IMR-90 (cell line): ENCODE measurements around the gene CENPA. TPM values are rescaled to one million over a fixed set of nuclear protein-coding genes. Genes with fewer than 3 reads are reported as not detected.
A peak's percentile ranks its signal among the peaks of the same experiment; 100 is the strongest.

Experiments used
- ATAC-seq: fragments of 200-7000 bp; cut with Tn5 transposase; 2 replicates; pipeline ENCODE4 v1.9.1; 2020; ENCODE audit warnings: low read depth, mild to moderate bottlenecking, moderate library complexity
- Bru-seq: library from RNA; stranded (reverse); fragments of 400-500 nt; gene quantifications from one replicate; lab custom pipeline; 2021; lab: Mats Ljungman, UMichigan
- BruChase-seq, 2 experiments: library from RNA; stranded (reverse); fragments of 400-500 nt; gene quantifications; one replicate each; lab custom pipeline; 2021; lab: Mats Ljungman, UMichigan
- BruUV-seq: library from RNA; stranded (reverse); fragments of 400-500 nt; replicated peaks from 2 replicates; lab custom pipeline; 2021; lab: Mats Ljungman, UMichigan
- CTCF ChIA-PET: fragments of 300-600 bp; formaldehyde crosslinking; extraction: SDS; loops from one replicate; lab custom pipeline; 2021; ENCODE audit warnings: antibody characterized with exemption; lab: Yijun Ruan, JAX
- POLR2A ChIA-PET: fragments of 300-600 bp; sonication (Branson Sonifier 250); formaldehyde crosslinking; loops from one replicate; lab custom pipeline; 2022; ENCODE audit warnings: antibody characterized with exemption; ENCODE audit not compliant: unreplicated experiment; lab: Charles Lee
- DNase-seq: peaks from one replicate; pipeline ENCODE4 v3.0.0; 2013
- H2AFZ ChIP-seq: replicated peaks from 2 replicates; pipeline ENCODE3; 2013; ENCODE audit warnings: low read length, mild to moderate bottlenecking; ENCODE audit not compliant: poor library complexity
- H2AK5ac ChIP-seq: 2 replicates; pipeline ENCODE4 v1.6.1; 2013; ENCODE audit warnings: low read depth, low read length, inconsistent platforms
- H2AK9ac ChIP-seq: replicated peaks from 2 replicates; pipeline ENCODE3; 2013; ENCODE audit warnings: mild to moderate bottlenecking, low read depth, low read length, moderate library complexity; ENCODE audit not compliant: poor library complexity
- H2BK120ac ChIP-seq: 2 replicates; pipeline ENCODE4 v1.6.1; 2013; ENCODE audit warnings: low read depth, low read length, inconsistent platforms
- H2BK15ac ChIP-seq: 3 replicates; pipeline ENCODE4 v1.6.1; 2013; ENCODE audit warnings: low read depth, low read length, inconsistent platforms
- H2BK20ac ChIP-seq: 2 replicates; pipeline ENCODE4 v1.6.1; 2013; ENCODE audit warnings: low read depth, mild to moderate bottlenecking, inconsistent platforms, low read length, moderate library complexity
- H2BK5ac ChIP-seq: 2 replicates; pipeline ENCODE4 v1.6.1; 2013; ENCODE audit warnings: mild to moderate bottlenecking, low read depth, low read length, inconsistent platforms; ENCODE audit not compliant: poor library complexity, severe bottlenecking
- H3K14ac ChIP-seq: replicated peaks from 2 replicates; pipeline ENCODE4 v1.6.1; 2013; ENCODE audit warnings: low read depth, low read length, inconsistent platforms
- H3K18ac ChIP-seq: 2 replicates; pipeline ENCODE4 v1.6.1; 2013; ENCODE audit warnings: low read depth, low read length, control low read depth
- H3K23ac ChIP-seq: 2 replicates; pipeline ENCODE4 v1.6.1; 2013; ENCODE audit warnings: low read depth, low read length, inconsistent platforms
- H3K27ac ChIP-seq: 2 replicates; pipeline ENCODE4 v1.5.1; 2013; ENCODE audit warnings: mild to moderate bottlenecking, control low read depth, low read length; ENCODE audit not compliant: insufficient read depth
- H3K27me3 ChIP-seq: 2 replicates; pipeline ENCODE4 v1.6.1; 2013; ENCODE audit warnings: low read length; ENCODE audit not compliant: control insufficient read depth, insufficient read depth
- H3K36me3 ChIP-seq: 2 replicates; pipeline ENCODE4 v1.6.1; 2013; ENCODE audit warnings: low read length, mixed read lengths; ENCODE audit not compliant: control insufficient read depth, insufficient read depth
- H3K4ac ChIP-seq: 2 replicates; pipeline ENCODE4 v1.6.1; 2013; ENCODE audit warnings: low read depth, low read length, inconsistent platforms
- H3K4me1 ChIP-seq: 2 replicates; pipeline ENCODE4 v1.6.1; 2013; ENCODE audit warnings: low read length, mixed read lengths; ENCODE audit not compliant: control insufficient read depth, insufficient read depth
- H3K4me2 ChIP-seq: 2 replicates; pipeline ENCODE4 v1.6.1; 2013; ENCODE audit warnings: low read depth, mild to moderate bottlenecking, control low read depth, low read length, moderate library complexity
- H3K4me3 ChIP-seq: 2 replicates; pipeline ENCODE4 v1.5.1; 2013; ENCODE audit warnings: low read depth, mild to moderate bottlenecking, control low read depth, low read length, moderate library complexity; ENCODE audit not compliant: insufficient read depth
- H3K56ac ChIP-seq: 2 replicates; pipeline ENCODE4 v1.6.1; 2013; ENCODE audit warnings: low read length, inconsistent platforms; ENCODE audit not compliant: insufficient read depth; ENCODE audit errors: extremely low read depth
- H3K79me1 ChIP-seq, 2 experiments: 2 replicates each; pipeline ENCODE4 v1.6.1; 2013; ENCODE audit warnings: low read length in 2 of 2, inconsistent platforms in 1 of 2, low read depth in 1 of 2
- H3K9ac ChIP-seq: 2 replicates; pipeline ENCODE4 v1.6.1; 2013; ENCODE audit warnings: low read depth, low read length, control low read depth
- H3K9me1 ChIP-seq: 2 replicates; pipeline ENCODE4 v1.6.1; 2013; ENCODE audit warnings: low read length, inconsistent platforms; ENCODE audit not compliant: insufficient read depth
- H3K9me3 ChIP-seq: 2 replicates; pipeline ENCODE4 v1.6.1; 2013; ENCODE audit warnings: low read length; ENCODE audit not compliant: control insufficient read depth, insufficient read depth
- H4K20me1 ChIP-seq: 2 replicates; pipeline ENCODE4 v1.6.1; 2013; ENCODE audit warnings: low read length, inconsistent platforms; ENCODE audit not compliant: insufficient read depth
- H4K5ac ChIP-seq: 2 replicates; pipeline ENCODE4 v1.6.1; 2013; ENCODE audit warnings: mild to moderate bottlenecking, low read depth, low read length, control low read depth
- H4K8ac ChIP-seq, 2 experiments: 2 replicates each; pipeline ENCODE4 v1.6.1; 2013; ENCODE audit warnings: low read depth in 2 of 2, low read length in 2 of 2, control low read depth in 1 of 2, inconsistent platforms in 1 of 2
- H4K91ac ChIP-seq: 2 replicates; pipeline ENCODE4 v1.6.1; 2013; ENCODE audit warnings: low read depth, low read length, inconsistent platforms; ENCODE audit not compliant: insufficient read depth
- CHD1 ChIP-seq: IDR thresholded peaks from 2 replicates; pipeline ENCODE4 v1.6.1; 2012; ENCODE audit warnings: low read depth, low read length, improper control_type of control experiment
- FOS ChIP-seq: fragments of 150-350 bp; IDR thresholded peaks from 2 replicates; pipeline ENCODE4 v1.6.1; 2016; ENCODE audit warnings: low read depth, low read length
- MAFK ChIP-seq: IDR thresholded peaks from 2 replicates; pipeline ENCODE4 v1.6.1; 2012; ENCODE audit warnings: low read depth, low read length, improper control_type of control experiment
- NFE2L2 ChIP-seq: fragments of 150-350 bp; IDR thresholded peaks from 2 replicates; pipeline ENCODE4 v1.6.1; 2016; ENCODE audit warnings: low read depth, mild to moderate bottlenecking, low read length
- RAD21 ChIP-seq: IDR thresholded peaks from 2 replicates; pipeline ENCODE4 v1.6.1; 2012; ENCODE audit warnings: low read length, improper control_type of control experiment
- RCOR1 ChIP-seq: IDR thresholded peaks from 2 replicates; pipeline ENCODE4 v1.6.1; 2012; ENCODE audit warnings: mild to moderate bottlenecking, low read length, improper control_type of control experiment; ENCODE audit not compliant: insufficient replicate concordance
- RFX5 ChIP-seq: IDR thresholded peaks from 2 replicates; pipeline ENCODE4 v1.8.0; 2012; ENCODE audit warnings: low read depth, mild to moderate bottlenecking, low read length, moderate library complexity
- SMC3 ChIP-seq: fragments of 150-350 bp; IDR thresholded peaks from 2 replicates; pipeline ENCODE4 v1.6.1; 2016; ENCODE audit warnings: low read depth, mild to moderate bottlenecking, antibody characterized with exemption, low read length, moderate library complexity
- WGBS, 2 experiments: methylation state at CpG; one replicate each; pipeline versions ENCODE4 v1.1.5 to v1.1.7; 2013; ENCODE audit warnings: missing lambda C conversion rate in 2 of 2; ENCODE audit not compliant: insufficient read length in 1 of 2; ENCODE audit errors: extremely low coverage in 2 of 2; 5-methylcytosine and 5-hydroxymethylcytosine counted together
- dilution Hi-C: fragments of 300-500 bp; cut with HindIII; formaldehyde crosslinking; loops from one replicate; pipeline ENCODE4 v1.14.3; 2018; ENCODE audit warnings: low sequenced_read_pairs; ENCODE audit not compliant: unreplicated experiment
- in situ Hi-C: fragments of 300-500 bp; cut with MboI; formaldehyde crosslinking; loops from 3 replicates; pipeline ENCODE4 v1.14.3; 2019; ENCODE audit warnings: low sequenced_read_pairs, inconsistent platforms, mixed read lengths
- intact Hi-C: fragments of 100-400 bp; cut with micrococcal nuclease; formaldehyde crosslinking; loops from 2 replicates; pipeline ENCODE4 v1.10.0; 2022
- long read RNA-seq: library from polyadenylated mRNA; unstranded; transcript quantifications from one replicate; pipeline ENCODE4 v2.0.0, GENCODE V29; 2021; ENCODE audit not compliant: unreplicated experiment
- polyA plus RNA-seq, 3 experiments: library from polyadenylated mRNA; depleted of rRNA; stranded (reverse); fragments of >200 nt; gene quantifications; 2 replicates each; pipeline ENCODE4 v1.2.3, GENCODE V29; 2012; ENCODE audit warnings: low replicate concordance in 1 of 3
- total RNA-seq: library from RNA; depleted of rRNA; stranded (reverse); fragments of >200 nt; gene quantifications from 2 replicates; pipeline ENCODE4 v1.2.3, GENCODE V29; 2012; rRNA removed
- TF ChIP-seq, protein P1 (sequence below): fragments of 150-350 bp; IDR thresholded peaks from 2 replicates; pipeline ENCODE4 v1.6.1; 2016; ENCODE audit warnings: low read depth, mild to moderate bottlenecking, low read length, moderate library complexity, borderline replicate concordance
- TF ChIP-seq, protein P2 (sequence below): fragments of 150-350 bp; IDR thresholded peaks from 2 replicates; pipeline ENCODE4 v1.6.1; 2017; ENCODE audit warnings: mild to moderate bottlenecking, antibody characterized with exemption, low read length, low read depth
- TF ChIP-seq, protein P3 (sequence below): conservative IDR thresholded peaks from 2 replicates; pipeline ENCODE4 v1.5.1; 2012; ENCODE audit warnings: mild to moderate bottlenecking, low read depth, low read length, improper control_type of control experiment

CENPA gene
- total RNA-seq (7.7 and 10.0 TPM in 2 replicates), polyA plus RNA-seq (2012; rRNA removed) (11.9 and 14.9 TPM in 2 replicates), Bru-seq, nascent RNA (percentile 53 among the genes with signal in this experiment), BruChase-seq, experiment 1, labeled RNA remaining after a 6-hour chase (percentile 49 among the genes with signal in this experiment), BruChase-seq, experiment 2, labeled RNA remaining after a 2-hour chase (percentile 46 among the genes with signal in this experiment)
- 5.7 and 6.3 TPM in 2 replicates for polyA plus RNA-seq (2012; cell fraction: cytosol; rRNA removed)
- polyA plus RNA-seq (2012; cell fraction: nucleus; rRNA removed; ENCODE audit: low replicate concordance), result 4.0 and 4.9 TPM in 2 replicates
- long read RNA-seq, partial matches to known transcripts, result 2 of 13 reads
- long read RNA-seq, other reads (novel, unspliced or antisense), result 7 of 13 reads

DNA sequence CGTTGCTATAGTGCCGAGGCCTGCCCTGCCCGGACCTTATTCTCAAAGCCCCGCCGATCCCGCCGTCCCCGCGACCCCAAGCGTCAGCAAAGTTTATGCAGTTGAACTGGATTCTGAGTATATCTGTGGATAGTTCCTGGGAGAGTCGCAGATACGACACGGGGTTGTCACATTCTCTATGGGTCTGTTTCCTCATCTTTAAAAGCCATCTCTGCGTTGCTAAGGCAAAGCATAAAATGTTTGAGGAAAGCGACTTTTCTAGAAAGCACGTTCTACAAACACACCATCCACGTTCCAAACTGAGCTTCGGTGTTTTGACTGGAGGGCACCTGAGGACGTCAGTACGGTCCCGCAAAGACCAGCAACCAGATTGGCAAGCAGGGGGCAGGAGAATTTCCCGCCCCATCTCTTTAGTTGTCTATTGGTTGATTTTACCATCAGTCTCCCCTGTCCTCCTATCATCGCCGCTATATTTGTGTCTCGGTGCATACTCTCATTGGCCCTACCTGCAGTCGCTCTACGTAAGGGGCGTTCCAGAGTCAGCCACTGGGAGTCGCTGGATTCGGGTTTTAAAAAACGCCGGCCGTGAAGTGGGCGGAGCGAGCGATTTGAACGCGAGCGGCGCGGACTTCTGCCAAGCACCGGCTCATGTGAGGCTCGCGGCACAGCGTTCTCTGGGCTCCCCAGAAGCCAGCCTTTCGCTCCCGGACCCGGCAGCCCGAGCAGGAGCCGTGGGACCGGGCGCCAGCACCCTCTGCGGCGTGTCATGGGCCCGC, at the start of gene CENPA:
CENPA (plus strand) TSS at position 626 of the 776 bp plus-strand sequence; CDS start at position 767, 141 bp downstream.
- Histone ChIP-seq H3K9ac (peak within 1 kb of the TSS; percentile 82), H3K14ac (peak within 1 kb of the TSS; percentile 39; the same call in 1 of the 2 replicates), H3K4me2 (peak within 1 kb of the TSS; percentile 90), H3K36me3 (peaks cover 6% of the 10 kb centered on the region), H3K9me1 (no peaks in the 10 kb centered on the region), H4K5ac (peak within 1 kb of the TSS; percentile 10), H3K4me1 (0 out of 2 replicates have a peak, but pooled peaks cover 2% of the 10 kb centered on the region), H4K20me1 (no peaks in the 10 kb centered on the region; the same call in 1 of the 2 replicates), H2BK20ac (no peak within 1 kb of the TSS), H3K27me3 (no peaks in the 10 kb centered on the region), H3K9me3 (no peaks in the 10 kb centered on the region), H2AK5ac (peak within 1 kb of the TSS; percentile 71), H3K56ac (peak within 1 kb of the TSS; percentile 59; the same call in 1 of the 2 replicates), H2BK15ac (no peak within 1 kb of the TSS), H3K79me1 (peaks cover 22 to 32% of the 10 kb centered on the region in 2 experiments), H2BK5ac (peak within 1 kb of the TSS; percentile 41), H3K27ac (peak within 1 kb of the TSS; percentile 59; the same call in 1 of the 2 replicates), H3K18ac (no peak within 1 kb of the TSS), H4K8ac (peak within 1 kb of the TSS; percentile 59 to 78; a peak in 3 of 4 replicates), H4K91ac (peak within 1 kb of the TSS; percentile 63), H2AK9ac (peak within 1 kb of the TSS; percentile 78), H2BK120ac (no peak within 1 kb of the TSS), H3K4me3 (peak within 1 kb of the TSS; percentile 51), H3K23ac (peak within 1 kb of the TSS; percentile 81), H2AFZ (peak within 1 kb of the TSS; percentile 87), H3K4ac (peak within 1 kb of the TSS; percentile 56)
- ChIA-PET CTCF (no interaction called here), POLR2A (no interaction called here)
- WGBS, 2 experiments, result 0% methylated on average over 25 of the region's 55 CpGs; no CpG with 5 or more reads in 1 of the 2 experiments
- in situ Hi-C loops (no loop called here), intact Hi-C loops (no loop called here), dilution Hi-C loops (no loop called here)
- ATAC-seq (peak; percentile 98), DNase-seq (peak; percentile 100)
- no TSS peak for BruUV-seq
- TF ChIP-seq, protein P1, sequence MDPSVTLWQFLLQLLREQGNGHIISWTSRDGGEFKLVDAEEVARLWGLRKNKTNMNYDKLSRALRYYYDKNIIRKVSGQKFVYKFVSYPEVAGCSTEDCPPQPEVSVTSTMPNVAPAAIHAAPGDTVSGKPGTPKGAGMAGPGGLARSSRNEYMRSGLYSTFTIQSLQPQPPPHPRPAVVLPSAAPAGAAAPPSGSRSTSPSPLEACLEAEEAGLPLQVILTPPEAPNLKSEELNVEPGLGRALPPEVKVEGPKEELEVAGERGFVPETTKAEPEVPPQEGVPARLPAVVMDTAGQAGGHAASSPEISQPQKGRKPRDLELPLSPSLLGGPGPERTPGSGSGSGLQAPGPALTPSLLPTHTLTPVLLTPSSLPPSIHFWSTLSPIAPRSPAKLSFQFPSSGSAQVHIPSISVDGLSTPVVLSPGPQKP, result no peak
- TF ChIP-seq CHD1 (no peak), RAD21 (no peak), RCOR1 (no peak), FOS (peak; percentile 84), SMC3 (no peak), NFE2L2 (no peak), RFX5 (0 out of 2 replicates have a peak, but pooled peaks have one; percentile 8), MAFK (no peak)
- TF ChIP-seq, protein P2, sequence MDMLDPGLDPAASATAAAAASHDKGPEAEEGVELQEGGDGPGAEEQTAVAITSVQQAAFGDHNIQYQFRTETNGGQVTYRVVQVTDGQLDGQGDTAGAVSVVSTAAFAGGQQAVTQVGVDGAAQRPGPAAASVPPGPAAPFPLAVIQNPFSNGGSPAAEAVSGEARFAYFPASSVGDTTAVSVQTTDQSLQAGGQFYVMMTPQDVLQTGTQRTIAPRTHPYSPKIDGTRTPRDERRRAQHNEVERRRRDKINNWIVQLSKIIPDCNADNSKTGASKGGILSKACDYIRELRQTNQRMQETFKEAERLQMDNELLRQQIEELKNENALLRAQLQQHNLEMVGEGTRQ, result no peak
- TF ChIP-seq, protein P3, sequence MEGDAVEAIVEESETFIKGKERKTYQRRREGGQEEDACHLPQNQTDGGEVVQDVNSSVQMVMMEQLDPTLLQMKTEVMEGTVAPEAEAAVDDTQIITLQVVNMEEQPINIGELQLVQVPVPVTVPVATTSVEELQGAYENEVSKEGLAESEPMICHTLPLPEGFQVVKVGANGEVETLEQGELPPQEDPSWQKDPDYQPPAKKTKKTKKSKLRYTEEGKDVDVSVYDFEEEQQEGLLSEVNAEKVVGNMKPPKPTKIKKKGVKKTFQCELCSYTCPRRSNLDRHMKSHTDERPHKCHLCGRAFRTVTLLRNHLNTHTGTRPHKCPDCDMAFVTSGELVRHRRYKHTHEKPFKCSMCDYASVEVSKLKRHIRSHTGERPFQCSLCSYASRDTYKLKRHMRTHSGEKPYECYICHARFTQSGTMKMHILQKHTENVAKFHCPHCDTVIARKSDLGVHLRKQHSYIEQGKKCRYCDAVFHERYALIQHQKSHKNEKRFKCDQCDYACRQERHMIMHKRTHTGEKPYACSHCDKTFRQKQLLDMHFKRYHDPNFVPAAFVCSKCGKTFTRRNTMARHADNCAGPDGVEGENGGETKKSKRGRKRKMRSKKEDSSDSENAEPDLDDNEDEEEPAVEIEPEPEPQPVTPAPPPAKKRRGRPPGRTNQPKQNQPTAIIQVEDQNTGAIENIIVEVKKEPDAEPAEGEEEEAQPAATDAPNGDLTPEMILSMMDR, result 0 out of 2 replicates have a peak, but pooled peaks have one; percentile 23
